Omental fat pad (tissue), 4 donors: ENCODE measurements around the gene POLR2M. TPM values are rescaled to one million over a fixed set of nuclear protein-coding genes. Genes with fewer than 3 reads are reported as not detected.
A peak's percentile ranks its signal among the peaks of the same experiment; 100 is the strongest.

Experiments
- ATAC-seq: fragments of 150-250 bp; one replicate; pipeline ENCODE4 v1.9.1; 2016; ENCODE audit warnings: mild to moderate bottlenecking, moderate library complexity; ENCODE audit not compliant: low FRiP score
- DNase-seq: peaks from one replicate; pipeline ENCODE4 v3.0.0-alpha.2; 2019; ENCODE audit warnings: low spot score
- total RNA-seq, 4 donors: library from RNA; depleted of rRNA; stranded (reverse); fragments of >200 nt; gene quantifications; one replicate each; pipeline ENCODE4 v1.1.0, GENCODE V29; 2016
- TF ChIP-seq, protein P1 (sequence below), 3 donors: fragments of 450-650 bp; IDR thresholded peaks; one replicate each; pipeline ENCODE4 v1.5.1; 2016 to 2017; ENCODE audit warnings: antibody characterized with exemption in 3 of 3, mild to moderate bottlenecking in 3 of 3, moderate library complexity in 2 of 3

Gene POLR2M
- total RNA-seq, 4 donors from 2014 or later = 60.4 to 186 (median 90.5) TPM

GRCh38 chr15:57726411-57726810 is 19.9 kb downstream of the POLR2M start:
- TF ChIP-seq, protein P1, sequence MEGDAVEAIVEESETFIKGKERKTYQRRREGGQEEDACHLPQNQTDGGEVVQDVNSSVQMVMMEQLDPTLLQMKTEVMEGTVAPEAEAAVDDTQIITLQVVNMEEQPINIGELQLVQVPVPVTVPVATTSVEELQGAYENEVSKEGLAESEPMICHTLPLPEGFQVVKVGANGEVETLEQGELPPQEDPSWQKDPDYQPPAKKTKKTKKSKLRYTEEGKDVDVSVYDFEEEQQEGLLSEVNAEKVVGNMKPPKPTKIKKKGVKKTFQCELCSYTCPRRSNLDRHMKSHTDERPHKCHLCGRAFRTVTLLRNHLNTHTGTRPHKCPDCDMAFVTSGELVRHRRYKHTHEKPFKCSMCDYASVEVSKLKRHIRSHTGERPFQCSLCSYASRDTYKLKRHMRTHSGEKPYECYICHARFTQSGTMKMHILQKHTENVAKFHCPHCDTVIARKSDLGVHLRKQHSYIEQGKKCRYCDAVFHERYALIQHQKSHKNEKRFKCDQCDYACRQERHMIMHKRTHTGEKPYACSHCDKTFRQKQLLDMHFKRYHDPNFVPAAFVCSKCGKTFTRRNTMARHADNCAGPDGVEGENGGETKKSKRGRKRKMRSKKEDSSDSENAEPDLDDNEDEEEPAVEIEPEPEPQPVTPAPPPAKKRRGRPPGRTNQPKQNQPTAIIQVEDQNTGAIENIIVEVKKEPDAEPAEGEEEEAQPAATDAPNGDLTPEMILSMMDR (IDR thresholded peaks at IDR 0.05) = no peak
- ATAC-seq = no peak
- no peak for DNase-seq

- DNase-seq (no peak), ATAC-seq (no peak)
- TF ChIP-seq, protein P1 (IDR thresholded peaks at IDR 0.05) = no peak
Measured at GRCh38 chr15:57727031-57727430, 20.5 kb downstream of the POLR2M start.

- TF ChIP-seq, protein P1 (IDR thresholded peaks at IDR 0.05) = no peak
- ATAC-seq = no peak
- no peak for DNase-seq
Measured at GRCh38 chr15:57728436-57728835, 21.9 kb downstream of the POLR2M start.

DNA sequence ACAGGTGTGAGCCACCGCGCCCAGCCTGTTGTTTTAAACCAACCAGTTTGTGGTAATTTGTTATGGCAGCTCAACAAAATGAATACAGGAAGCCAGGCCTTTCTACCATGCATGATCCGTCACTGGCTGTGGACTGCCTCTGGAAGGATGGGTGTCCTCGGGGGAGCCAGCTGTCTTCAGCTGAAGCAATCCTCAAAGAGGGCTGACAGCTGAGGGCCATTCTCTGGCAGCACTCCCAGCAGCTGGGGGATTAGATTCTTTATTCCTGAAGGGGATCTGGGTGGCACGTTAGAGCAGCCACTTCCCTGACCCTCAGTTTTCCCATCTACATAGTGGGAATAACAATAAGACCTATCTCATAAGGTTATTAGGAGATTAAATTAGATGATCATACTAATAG is 24.4 kb downstream of the POLR2M start:
- DNase-seq (no peak), ATAC-seq (no peak)
- TF ChIP-seq, protein P1 (IDR thresholded peaks at IDR 0.05) = no peak

- TF ChIP-seq, protein P1 (IDR thresholded peaks at IDR 0.05) = no peak
- no peak for DNase-seq
- no peak for ATAC-seq
Measured at GRCh38 chr15:57731530-57732103, 25.1 kb downstream of the POLR2M start.

DNA sequence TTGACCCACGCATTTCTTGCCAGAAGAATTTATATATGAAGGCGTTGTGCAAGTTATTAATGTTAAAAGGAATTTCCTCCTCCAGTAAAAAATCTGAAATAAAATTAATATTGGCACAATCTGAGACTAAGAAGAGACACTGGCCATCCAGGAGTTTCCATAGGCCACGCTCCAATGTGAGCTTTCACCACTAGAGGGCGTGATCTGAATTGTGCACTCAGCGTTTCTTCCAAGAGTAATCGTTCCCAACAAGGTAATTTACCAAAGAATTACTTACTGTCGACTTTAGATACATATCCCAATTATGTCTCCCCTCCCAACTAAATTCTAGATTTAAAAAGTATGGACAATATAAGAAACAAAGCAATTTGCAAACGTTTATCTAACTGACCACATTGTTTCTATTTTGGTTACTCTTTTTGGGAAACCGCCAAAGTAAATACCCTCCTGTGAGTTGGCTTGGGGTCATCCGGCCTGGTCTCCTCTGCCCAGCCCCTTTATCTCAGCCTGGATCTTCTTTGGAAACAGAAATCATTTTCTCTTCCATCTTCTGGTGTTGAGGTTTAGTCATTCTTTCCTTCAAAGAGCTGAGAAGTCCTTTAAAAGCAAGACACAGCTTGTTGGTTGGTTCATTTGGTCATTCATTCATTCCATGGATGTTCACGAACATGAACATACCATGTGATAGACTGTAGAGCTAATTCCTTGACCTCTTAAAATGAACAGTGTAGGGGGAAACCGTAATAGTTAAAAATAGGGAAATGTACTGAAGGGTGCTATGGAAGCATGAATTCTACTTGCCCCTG is 26.2 kb downstream of the POLR2M start:
- DNase-seq (peak; percentile 54), ATAC-seq (no peak)
- TF ChIP-seq, protein P1 (IDR thresholded peaks at IDR 0.05) = peak in 1 of 3 donors; percentile 56

DNA sequence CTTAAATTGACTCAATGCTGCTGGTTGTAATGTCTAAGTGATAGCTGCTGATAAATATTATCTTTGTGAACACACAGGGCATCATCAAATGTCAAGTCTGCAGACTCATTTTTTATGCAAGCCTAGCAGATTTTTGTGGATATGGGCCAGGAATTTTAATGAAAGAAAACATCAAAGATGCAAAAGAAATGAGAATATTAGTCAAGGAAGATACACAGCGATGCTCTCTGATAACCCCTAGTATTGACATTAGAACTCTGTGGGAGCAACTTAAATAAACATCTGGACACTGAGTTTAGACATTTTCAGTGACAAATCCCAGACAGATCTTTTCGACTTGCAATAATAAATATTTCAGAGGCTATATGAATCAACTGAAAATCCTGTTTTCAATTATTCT is 28.3 kb downstream of the POLR2M start:
- no peak for DNase-seq
- TF ChIP-seq, protein P1 (IDR thresholded peaks at IDR 0.05) = no peak
- ATAC-seq = no peak
